RWPE2 (cell line): ENCODE measurements around the gene CD1E.

Experiments
- ATAC-seq: fragments of 200-7000 bp; cut with Tn5 transposase; 3 replicates; pipeline ENCODE4 v1.9.1; 2021; ENCODE audit warnings: low read depth
- DNase-seq: peaks from one replicate; pipeline ENCODE4 v3.0.0-alpha.2; 2020; ENCODE audit warnings: low spot score
- H3K27ac ChIP-seq: fragments of 450-650 bp; 2 replicates; pipeline ENCODE4 v1.5.1; 2017; ENCODE audit warnings: mild to moderate bottlenecking; ENCODE audit not compliant: poor library complexity, severe bottlenecking
- H3K27me3 ChIP-seq: fragments of 250-450 bp; sonication (Bioruptor Pico); 2 replicates; pipeline ENCODE4 v1.5.1; 2021; ENCODE audit warnings: mild to moderate bottlenecking, moderate library complexity; ENCODE audit not compliant: insufficient read depth, poor library complexity, severe bottlenecking
- H3K36me3 ChIP-seq: fragments of 250-450 bp; sonication (Bioruptor Pico); 2 replicates; pipeline ENCODE4 v1.5.1; 2020; ENCODE audit warnings: low read depth, mild to moderate bottlenecking, moderate library complexity
- H3K4me1 ChIP-seq: fragments of 250-450 bp; sonication (Bioruptor Pico); 2 replicates; pipeline ENCODE4 v1.5.1; 2021; ENCODE audit warnings: mild to moderate bottlenecking, moderate library complexity; ENCODE audit not compliant: insufficient read depth, poor library complexity, severe bottlenecking
- H3K4me3 ChIP-seq: fragments of 250-450 bp; sonication (Bioruptor Pico); 2 replicates; pipeline ENCODE4 v1.5.1; 2021; ENCODE audit warnings: mild to moderate bottlenecking, moderate library complexity; ENCODE audit not compliant: severe bottlenecking
- H3K9me3 ChIP-seq: fragments of 250-450 bp; sonication (Bioruptor Pico); 2 replicates; pipeline ENCODE4 v1.5.1; 2021; ENCODE audit warnings: mild to moderate bottlenecking, moderate library complexity; ENCODE audit not compliant: severe bottlenecking
- TF ChIP-seq, protein P1 (sequence below): fragments of 450-650 bp; IDR thresholded peaks from one replicate; pipeline ENCODE4 v1.5.1; 2017; ENCODE audit warnings: mild to moderate bottlenecking, moderate library complexity; ENCODE audit not compliant: poor library complexity, severe bottlenecking

CD1E gene

GRCh38 chr1:158353303-158354075, at the start of gene CD1E:
Gene CD1E (plus strand): TSS chr1:158353894. CDS start chr1:158353989, 95 bp downstream.
- H3K27me3 ChIP-seq = no peaks in the 10 kb centered on the region
- H3K4me3 ChIP-seq = no peak within 1 kb of the TSS
- ATAC-seq (no peak), DNase-seq (no peak)
- no peak within 1 kb of the TSS for H3K27ac ChIP-seq
- H3K4me1 ChIP-seq = no peaks in the 10 kb centered on the region
- H3K36me3 ChIP-seq = no peaks in the 10 kb centered on the region
- TF ChIP-seq, protein P1, sequence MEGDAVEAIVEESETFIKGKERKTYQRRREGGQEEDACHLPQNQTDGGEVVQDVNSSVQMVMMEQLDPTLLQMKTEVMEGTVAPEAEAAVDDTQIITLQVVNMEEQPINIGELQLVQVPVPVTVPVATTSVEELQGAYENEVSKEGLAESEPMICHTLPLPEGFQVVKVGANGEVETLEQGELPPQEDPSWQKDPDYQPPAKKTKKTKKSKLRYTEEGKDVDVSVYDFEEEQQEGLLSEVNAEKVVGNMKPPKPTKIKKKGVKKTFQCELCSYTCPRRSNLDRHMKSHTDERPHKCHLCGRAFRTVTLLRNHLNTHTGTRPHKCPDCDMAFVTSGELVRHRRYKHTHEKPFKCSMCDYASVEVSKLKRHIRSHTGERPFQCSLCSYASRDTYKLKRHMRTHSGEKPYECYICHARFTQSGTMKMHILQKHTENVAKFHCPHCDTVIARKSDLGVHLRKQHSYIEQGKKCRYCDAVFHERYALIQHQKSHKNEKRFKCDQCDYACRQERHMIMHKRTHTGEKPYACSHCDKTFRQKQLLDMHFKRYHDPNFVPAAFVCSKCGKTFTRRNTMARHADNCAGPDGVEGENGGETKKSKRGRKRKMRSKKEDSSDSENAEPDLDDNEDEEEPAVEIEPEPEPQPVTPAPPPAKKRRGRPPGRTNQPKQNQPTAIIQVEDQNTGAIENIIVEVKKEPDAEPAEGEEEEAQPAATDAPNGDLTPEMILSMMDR = no peak
- no peaks in the 10 kb centered on the region for H3K9me3 ChIP-seq

DNA sequence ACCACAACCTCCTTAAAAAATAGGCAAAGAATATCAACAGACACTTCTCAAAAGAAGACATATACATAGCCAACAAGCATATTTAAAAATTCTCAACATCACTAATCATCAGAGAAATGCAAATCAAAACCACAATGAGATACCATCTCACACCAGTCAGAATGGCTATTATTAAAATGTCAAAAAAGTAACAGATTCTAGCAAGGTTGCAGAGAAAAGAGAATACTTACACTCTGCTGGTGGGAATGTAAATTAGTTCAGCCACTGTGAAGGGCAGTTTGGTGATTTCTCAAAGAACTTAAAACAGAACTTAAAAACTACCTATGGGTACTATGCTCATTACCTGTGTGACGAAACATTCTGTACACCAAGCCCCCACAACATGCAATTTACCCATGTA, 43.1 kb upstream of the CD1E start:
- H3K4me1 ChIP-seq = no peaks in the 10 kb centered on the region
- DNase-seq = no peak
- H3K27me3 ChIP-seq = no peaks in the 10 kb centered on the region
- no peaks in the 10 kb centered on the region for H3K9me3 ChIP-seq
- TF ChIP-seq, protein P1 = no peak
- H3K4me3 ChIP-seq = no peak overlapping the region
- H3K27ac ChIP-seq = no peak overlapping the region
- ATAC-seq = no peak
- H3K36me3 ChIP-seq = no peaks in the 10 kb centered on the region

DNA sequence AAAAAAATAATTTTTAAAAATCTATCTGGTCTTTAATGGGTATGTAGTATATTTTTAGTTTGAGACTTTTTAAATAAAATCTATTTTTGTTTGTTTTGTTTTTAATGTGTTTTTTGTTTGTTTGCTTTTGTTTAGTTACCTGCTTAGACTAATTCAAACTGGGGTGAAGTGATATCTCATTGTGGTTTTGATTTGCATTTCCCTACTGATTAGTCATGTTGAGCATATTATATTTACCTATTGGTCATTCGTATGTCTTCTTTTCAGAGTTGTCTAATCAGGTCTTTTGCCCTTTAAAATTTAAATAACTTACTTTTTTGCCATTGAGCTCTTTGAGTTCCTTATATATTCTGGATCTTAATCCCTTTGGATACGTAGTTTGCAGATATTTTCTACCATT, 42.6 kb upstream of the CD1E start:
- no peaks in the 10 kb centered on the region for H3K36me3 ChIP-seq
- TF ChIP-seq, protein P1 = no peak
- no peaks in the 10 kb centered on the region for H3K9me3 ChIP-seq
- H3K27ac ChIP-seq = no peak overlapping the region
- H3K4me3 ChIP-seq = no peak overlapping the region
- no peaks in the 10 kb centered on the region for H3K27me3 ChIP-seq
- ATAC-seq (no peak), DNase-seq (no peak)
- no peaks in the 10 kb centered on the region for H3K4me1 ChIP-seq

DNA sequence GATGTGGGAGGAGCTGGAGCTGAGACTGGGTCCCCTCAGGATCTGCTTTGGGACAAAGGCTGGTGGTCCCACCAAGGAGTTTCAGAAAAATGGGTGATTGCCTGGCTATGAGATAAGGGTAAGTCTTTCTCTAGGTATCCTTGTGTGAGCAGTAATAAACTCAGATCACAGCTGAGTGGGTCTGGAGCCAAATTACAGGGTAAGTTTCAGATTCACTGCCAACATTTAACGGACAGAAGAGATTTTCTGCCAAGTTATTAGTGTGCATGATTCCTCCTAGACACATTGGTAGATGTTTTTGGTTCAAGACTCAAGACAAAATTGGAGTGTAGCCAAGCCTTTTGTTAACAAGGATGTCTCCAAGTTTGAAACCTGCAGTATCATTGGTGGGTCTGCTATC, 29.8 kb upstream of the CD1E start:
- Histone ChIP-seq H3K4me1 (no peaks in the 10 kb centered on the region), H3K27ac (no peak overlapping the region), H3K27me3 (no peaks in the 10 kb centered on the region), H3K36me3 (no peaks in the 10 kb centered on the region), H3K9me3 (no peaks in the 10 kb centered on the region), H3K4me3 (no peak overlapping the region)
- TF ChIP-seq, protein P1 = no peak
- DNase-seq = no peak
- no peak for ATAC-seq

DNA sequence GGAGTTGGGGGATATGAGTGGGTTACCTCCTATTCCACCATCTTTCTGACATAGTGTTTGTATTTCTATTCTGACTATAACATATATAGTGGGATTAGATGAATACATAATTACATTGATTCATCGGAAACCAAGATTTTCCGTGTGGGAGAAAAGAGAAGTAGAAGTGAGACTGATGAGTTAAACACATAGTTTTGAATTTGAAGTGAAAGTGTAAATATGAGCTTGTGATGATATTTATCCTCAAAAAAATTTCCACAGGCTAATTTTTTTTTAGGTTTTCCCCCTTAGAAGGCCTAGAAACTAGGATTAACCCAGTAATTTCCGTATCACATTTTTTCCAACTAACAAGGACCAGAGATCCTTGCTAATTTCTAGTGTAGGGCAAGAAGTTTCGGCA, 29.3 kb upstream of the CD1E start:
- Histone ChIP-seq H3K9me3 (no peaks in the 10 kb centered on the region), H3K27ac (no peak overlapping the region), H3K4me1 (no peaks in the 10 kb centered on the region), H3K4me3 (no peak overlapping the region), H3K27me3 (no peaks in the 10 kb centered on the region), H3K36me3 (no peaks in the 10 kb centered on the region)
- DNase-seq (no peak), ATAC-seq (no peak)
- TF ChIP-seq, protein P1 = no peak
